Calu3 (cell line): ENCODE data around the gene RFTN1. TPM values are rescaled to one million over a fixed set of nuclear protein-coding genes. Genes with fewer than 3 reads are reported as not detected.

ENCODE experiments used
- BruUV-seq: library from RNA; stranded (reverse); fragments of 400-500 nt; replicated peaks from 2 replicates; lab custom pipeline; 2021; lab: Mats Ljungman, UMichigan
- CTCF ChIA-PET: fragments of 300-600 bp; sonication (Branson Sonifier 250); formaldehyde crosslinking; loops from one replicate; lab custom pipeline; 2022; ENCODE audit warnings: antibody characterized with exemption; lab: Charles Lee
- DNase-seq: peaks from one replicate; pipeline ENCODE4 v3.0.0; 2022
- H3K27ac Mint-ChIP-seq: one replicate; pipeline ENCODE4 v1.8.0; 2022; ENCODE audit warnings: mixed read lengths; ENCODE audit not compliant: unreplicated experiment
- H3K27me3 Mint-ChIP-seq: one replicate; pipeline ENCODE4 v1.8.0; 2022; ENCODE audit warnings: mixed read lengths; ENCODE audit not compliant: unreplicated experiment
- H3K36me3 Mint-ChIP-seq: one replicate; pipeline ENCODE4 v1.8.0; 2022; ENCODE audit warnings: mild to moderate bottlenecking, moderate library complexity, mixed read lengths; ENCODE audit not compliant: insufficient read depth, unreplicated experiment
- H3K4me1 Mint-ChIP-seq: one replicate; pipeline ENCODE4 v1.8.0; 2022; ENCODE audit warnings: mild to moderate bottlenecking, low read depth, mixed read lengths; ENCODE audit not compliant: unreplicated experiment
- H3K4me3 Mint-ChIP-seq: one replicate; pipeline ENCODE4 v1.8.0; 2022; ENCODE audit warnings: mild to moderate bottlenecking, low read depth, moderate library complexity, mixed read lengths; ENCODE audit not compliant: unreplicated experiment
- H3K9me3 Mint-ChIP-seq: one replicate; pipeline ENCODE4 v1.8.0; 2022; ENCODE audit warnings: low read depth, mixed read lengths; ENCODE audit not compliant: unreplicated experiment
- CTCF ChIP-seq: fragments of 200-600 bp; IDR thresholded peaks from one replicate; pipeline ENCODE4 v1.8.0; 2022; ENCODE audit warnings: antibody characterized with exemption; ENCODE audit not compliant: unreplicated experiment
- intact Hi-C: fragments of 100-400 bp; cut with micrococcal nuclease; formaldehyde crosslinking; loops from one replicate; pipeline ENCODE4 v1.10.0; 2022; ENCODE audit not compliant: unreplicated experiment
- total RNA-seq: library from RNA; stranded (reverse); gene quantifications from 2 replicates; pipeline ENCODE4 v1.2.3, GENCODE V29; 2022

The RFTN1 gene
- total RNA-seq, 1 experiment from 2014 or later = 1.6 TPM

GRCh38 chr3:16464511-16465148 lies 48.9 kb downstream of the RFTN1 start:
- BruUV-seq = no TSS peak
- H3K27ac Mint-ChIP-seq = no peak overlapping the region
- peaks cover 23% of the 10 kb centered on the region for H3K27me3 Mint-ChIP-seq
- H3K9me3 Mint-ChIP-seq = no peaks in the 10 kb centered on the region
- CTCF ChIA-PET = no interaction called here
- no peak overlapping the region for H3K4me3 Mint-ChIP-seq
- no peak for DNase-seq
- TF ChIP-seq CTCF = no peak
- intact Hi-C loops = no loop called here
- H3K4me1 Mint-ChIP-seq = no peaks in the 10 kb centered on the region
- no peaks in the 10 kb centered on the region for H3K36me3 Mint-ChIP-seq

GRCh38 chr3:16463914-16464313 lies 49.6 kb downstream of the RFTN1 start:
- intact Hi-C loops = no loop called here
- CTCF ChIA-PET = no interaction called here
- Mint-ChIP-seq H3K36me3 (no peaks in the 10 kb centered on the region), H3K4me3 (no peak overlapping the region), H3K27ac (no peak overlapping the region), H3K27me3 (peaks cover 23% of the 10 kb centered on the region), H3K4me1 (no peaks in the 10 kb centered on the region), H3K9me3 (no peaks in the 10 kb centered on the region)
- no TSS peak for BruUV-seq
- no peak for DNase-seq
- no peak for TF ChIP-seq CTCF

- BruUV-seq = no TSS peak
- CTCF ChIA-PET = no interaction called here
- no peak for TF ChIP-seq CTCF
- Mint-ChIP-seq H3K36me3 (no peaks in the 10 kb centered on the region), H3K27ac (no peak overlapping the region), H3K4me1 (no peaks in the 10 kb centered on the region), H3K9me3 (no peaks in the 10 kb centered on the region), H3K27me3 (peaks cover 23% of the 10 kb centered on the region), H3K4me3 (no peak overlapping the region)
- no peak for DNase-seq
- intact Hi-C loops = no loop called here
Measured at GRCh38 chr3:16463119-16463518, 50.4 kb downstream of the RFTN1 start.

- Mint-ChIP-seq H3K27ac (no peak overlapping the region), H3K4me3 (no peak overlapping the region), H3K36me3 (no peaks in the 10 kb centered on the region), H3K27me3 (peaks cover 23% of the 10 kb centered on the region), H3K9me3 (no peaks in the 10 kb centered on the region), H3K4me1 (no peaks in the 10 kb centered on the region)
- CTCF ChIA-PET = no interaction called here
- BruUV-seq = no TSS peak
- TF ChIP-seq CTCF = no peak
- no peak for DNase-seq
- intact Hi-C loops = no loop called here
Measured at GRCh38 chr3:16462679-16463078, 50.8 kb downstream of the RFTN1 start.
